H1 (cell line): ENCODE measurements around the gene RBM4. TPM values are rescaled to one million over a fixed set of nuclear protein-coding genes. Genes with fewer than 3 reads are reported as not detected.

ENCODE experiments used
- CTCF ChIA-PET: fragments of 300-600 bp; sonication (Branson Sonifier 250); formaldehyde crosslinking; loops from one replicate; lab custom pipeline; 2021; ENCODE audit not compliant: partially characterized antibody; lab: Charles Lee
- POLR2A ChIA-PET: fragments of 300-600 bp; sonication (Branson Sonifier 250); formaldehyde crosslinking; loops from one replicate; lab custom pipeline; 2021; ENCODE audit warnings: inconsistent platforms; ENCODE audit not compliant: partially characterized antibody; lab: Charles Lee
- DNase-seq, 2 experiments: peaks; one replicate each; pipeline versions ENCODE4 v3.0.0 to v3.0.0-alpha.2; 2010 to 2022; ENCODE audit warnings: low spot score in 2 of 2, low read depth in 1 of 2, mixed read lengths in 1 of 2
- FAIRE-seq: peaks from 2 replicates; lab custom pipeline; 2011; peaks lifted over from hg19 to GRCh38; lab: Jason Lieb, UNC
- H2AFZ ChIP-seq: 2 replicates; pipeline ENCODE4 v1.8.1; 2012; ENCODE audit warnings: low read length, inconsistent platforms
- H2AK5ac ChIP-seq: 2 replicates; pipeline ENCODE4 v1.6.1; 2013; ENCODE audit warnings: low read depth, low read length
- H2BK120ac ChIP-seq: replicated peaks from 2 replicates; pipeline ENCODE3; 2013; ENCODE audit warnings: low read depth, low read length, inconsistent platforms
- H2BK12ac ChIP-seq: 2 replicates; pipeline ENCODE4 v1.6.1; 2013; ENCODE audit warnings: low read depth, low read length
- H2BK15ac ChIP-seq: 2 replicates; pipeline ENCODE4 v1.6.1; 2013; ENCODE audit warnings: low read length
- H2BK20ac ChIP-seq: 2 replicates; pipeline ENCODE4 v1.6.1; 2013; ENCODE audit warnings: low read length
- H2BK5ac ChIP-seq: 2 replicates; pipeline ENCODE4 v1.6.1; 2013; ENCODE audit warnings: low read depth, low read length
- H3K14ac ChIP-seq: 2 replicates; pipeline ENCODE4 v1.6.1; 2013; ENCODE audit warnings: inconsistent platforms; ENCODE audit not compliant: insufficient read length
- H3K18ac ChIP-seq: 2 replicates; pipeline ENCODE4 v1.6.1; 2013; ENCODE audit warnings: low read length; ENCODE audit errors: extremely low read depth
- H3K23ac ChIP-seq: 2 replicates; pipeline ENCODE4 v1.6.1; 2013; ENCODE audit warnings: inconsistent platforms; ENCODE audit not compliant: insufficient read length
- H3K23me2 ChIP-seq: 2 replicates; pipeline ENCODE4 v1.6.1; 2013; ENCODE audit warnings: low read depth, low read length
- H3K27ac ChIP-seq: 2 replicates; pipeline ENCODE4 v1.6.1; 2011; ENCODE audit warnings: low read depth, low read length, inconsistent platforms
- H3K27me3 ChIP-seq, 4 experiments: replicated peaks in 1 of 4; 1 replicate in 1 of 4; 2 replicates in 3 of 4; pipeline versions ENCODE4 v1.6.1 to v1.8.1; 2011 to 2013; ENCODE audit warnings: low read length in 3 of 4, mild to moderate bottlenecking in 3 of 4, inconsistent platforms in 2 of 4, mixed read lengths in 2 of 4, moderate library complexity in 1 of 4; ENCODE audit not compliant: control insufficient read depth in 3 of 4, insufficient read depth in 3 of 4; ENCODE audit errors: extremely low read depth in 1 of 4
- H3K36me3 ChIP-seq, 4 experiments: 2 replicates each; pipeline versions ENCODE4 v1.6.1 to v1.8.1; 2011 to 2013; ENCODE audit warnings: mild to moderate bottlenecking in 4 of 4, low read length in 3 of 4, moderate library complexity in 2 of 4, control low read depth in 1 of 4, inconsistent platforms in 1 of 4; ENCODE audit not compliant: insufficient read depth in 4 of 4, control insufficient read depth in 2 of 4
- H3K4ac ChIP-seq: replicated peaks from 2 replicates; pipeline ENCODE3; 2013; ENCODE audit warnings: low read length, low read depth, mixed read lengths, inconsistent platforms; ENCODE audit not compliant: insufficient read length
- H3K4me1 ChIP-seq, 4 experiments: replicated peaks in 1 of 4; 1 replicate in 1 of 4; 2 replicates in 3 of 4; pipeline versions ENCODE4 v1.6.1 to v1.8.1; 2011 to 2013; ENCODE audit warnings: low read length in 3 of 4, inconsistent platforms in 2 of 4, mixed read lengths in 1 of 4; ENCODE audit not compliant: insufficient read depth in 4 of 4, control insufficient read depth in 3 of 4
- H3K4me2 ChIP-seq, 2 experiments: 2 replicates each; pipeline versions ENCODE4 v1.6.1 to v1.8.1; 2011 to 2013; ENCODE audit warnings: low read depth in 2 of 2, low read length in 2 of 2, control low read depth in 1 of 2, inconsistent platforms in 1 of 2, mild to moderate bottlenecking in 1 of 2; ENCODE audit not compliant: insufficient read depth in 1 of 2
- H3K4me3 ChIP-seq, 4 experiments: fragments of 200-600, 300-600 bp in 1 of 4; sonication (generic), shearing (Covaris generic), sonication (Bioruptor Twin) in 1 of 4; 2 replicates each; pipeline versions ENCODE4 v1.5.1 to v1.8.1; 2011 to 2016; ENCODE audit warnings: low read length in 4 of 4, low read depth in 3 of 4, control low read depth in 2 of 4, inconsistent platforms in 2 of 4, mild to moderate bottlenecking in 2 of 4, mixed read lengths in 1 of 4, moderate library complexity in 1 of 4; ENCODE audit not compliant: insufficient read depth in 2 of 4; ENCODE audit errors: extremely low read depth in 1 of 4
- H3K56ac ChIP-seq: replicated peaks from 2 replicates; pipeline ENCODE3; 2013; ENCODE audit warnings: low read depth, mild to moderate bottlenecking, mixed read lengths, low read length, inconsistent platforms; ENCODE audit not compliant: insufficient read length
- H3K79me1 ChIP-seq: 2 replicates; pipeline ENCODE4 v1.6.1; 2013; ENCODE audit warnings: low read depth, low read length, control low read depth
- H3K79me2 ChIP-seq, 2 experiments: 2 replicates each; pipeline versions ENCODE4 v1.6.1 to v1.8.1; 2012 to 2013; ENCODE audit warnings: low read length in 2 of 2, mild to moderate bottlenecking in 2 of 2, inconsistent platforms in 1 of 2; ENCODE audit not compliant: insufficient read depth in 2 of 2, control insufficient read depth in 1 of 2
- H3K9ac ChIP-seq, 4 experiments: replicated peaks in 1 of 4; 1 replicate in 1 of 4; 2 replicates in 3 of 4; pipeline versions ENCODE4 v1.6.1 to v1.8.1; 2011 to 2013; ENCODE audit warnings: low read depth in 3 of 4, low read length in 3 of 4, control low read depth in 2 of 4, mild to moderate bottlenecking in 2 of 4, moderate library complexity in 2 of 4, inconsistent platforms in 1 of 4; ENCODE audit errors: extremely low read depth in 1 of 4
- H3K9me3 ChIP-seq, 2 experiments: 2 replicates each; pipeline versions ENCODE4 v1.6.1 to v1.8.1; 2012 to 2013; ENCODE audit warnings: mild to moderate bottlenecking in 2 of 2, moderate library complexity in 2 of 2, control low read depth in 1 of 2, inconsistent platforms in 1 of 2, low read depth in 1 of 2, low read length in 1 of 2, mixed read lengths in 1 of 2; ENCODE audit not compliant: insufficient read depth in 2 of 2
- H4K20me1 ChIP-seq, 2 experiments: replicated peaks in 1 of 2; 2 replicates each; pipeline versions ENCODE3 to v1.8.1; 2011 to 2013; ENCODE audit warnings: inconsistent platforms in 2 of 2, low read length in 2 of 2, mild to moderate bottlenecking in 1 of 2; ENCODE audit not compliant: insufficient read depth in 2 of 2, control insufficient read depth in 1 of 2
- H4K5ac ChIP-seq: 2 replicates; pipeline ENCODE4 v1.6.1; 2013; ENCODE audit warnings: low read length, low read depth, mixed read lengths, inconsistent platforms; ENCODE audit not compliant: insufficient read length
- H4K8ac ChIP-seq: 2 replicates; pipeline ENCODE4 v1.8.0; 2013; ENCODE audit warnings: mild to moderate bottlenecking, moderate library complexity, low read length, inconsistent platforms; ENCODE audit not compliant: insufficient read depth; ENCODE audit errors: extremely low read depth
- H4K91ac ChIP-seq: replicated peaks from 2 replicates; pipeline ENCODE3; 2013; ENCODE audit warnings: low read length, mixed read lengths, inconsistent platforms; ENCODE audit not compliant: insufficient read length
- EZH2 ChIP-seq: fragments of 200-600 bp; sonication (generic); IDR thresholded peaks from 2 replicates; pipeline ENCODE4 v1.7.1; 2012; ENCODE audit warnings: low read depth, mild to moderate bottlenecking, moderate library complexity, low read length, inconsistent platforms; ENCODE audit not compliant: severe bottlenecking
- NANOG ChIP-seq: IDR thresholded peaks from 2 replicates; pipeline ENCODE4 v1.6.1; 2011; ENCODE audit warnings: low read length, low read depth, mild to moderate bottlenecking, inconsistent platforms; ENCODE audit not compliant: insufficient read depth, poor library complexity, severe bottlenecking
- NRF1 ChIP-seq: IDR thresholded peaks from 2 replicates; pipeline ENCODE4 v1.6.1; 2011; ENCODE audit warnings: mild to moderate bottlenecking, low read depth, low read length, improper control_type of control experiment
- WGBS, 2 experiments: shearing (Covaris generic) in 1 of 2; methylation state at CpG; one replicate each; pipeline versions ENCODE4 v1.1.6 to v1.1.7; 2013 to 2015; ENCODE audit warnings: low lambda C conversion rate in 2 of 2, mixed read lengths in 2 of 2, inconsistent platforms in 1 of 2, low coverage in 1 of 2, missing lambda C conversion rate in 1 of 2; ENCODE audit not compliant: insufficient replicate concordance in 2 of 2, insufficient coverage in 1 of 2, insufficient read length in 1 of 2; ENCODE audit errors: extremely low coverage in 1 of 2, missing lambda C conversion rate in 1 of 2; 5-methylcytosine and 5-hydroxymethylcytosine counted together
- polyA plus RNA-seq, 7 experiments: library from polyadenylated mRNA; depleted of rRNA in 3 of 7; stranded (reverse) in 5 of 7; unstranded in 2 of 7; fragments of >200 nt in 5 of 7; fragments of 200-250 nt in 2 of 7; gene quantifications; 1 replicate in 5 of 7; 2 replicates in 1 of 7; 4 replicates in 1 of 7; pipeline versions ENCODE4 v1.2.1 to v1.2.3, GENCODE V29; 2011 to 2013; ENCODE audit warnings: missing spikeins in 2 of 7, mixed read lengths in 2 of 7
- total RNA-seq: library from RNA; stranded (reverse); fragmentation: NEBNext Ultra II Directional; extraction: Animal tissue kit (Norgen Biotek cat#: 25700); gene quantifications from 2 replicates; pipeline ENCODE4 v1.2.1, GENCODE V29; 2021

Gene RBM4
- total and polyA plus RNA-seq, 2 of the 8 experiments (the other 6 are each of a cell fraction or from before 2014, with no cell fraction given), result 192 to 330 TPM

- Histone ChIP-seq H4K91ac (no peak overlapping the region), H2BK15ac (no peak overlapping the region), H3K23ac (no peak overlapping the region), H3K4me3 (no peak overlapping the region), H3K4ac (no peak overlapping the region), H3K18ac (no peak overlapping the region), H2BK5ac (no peak overlapping the region), H2BK12ac (no peak overlapping the region), H2BK120ac (no peak overlapping the region), H3K9me3 (no peaks in the 10 kb centered on the region), H3K27me3 (no peaks in the 10 kb centered on the region), H4K20me1 (peaks cover 0 to 7% of the 10 kb centered on the region in 2 experiments), H3K79me2 (no peaks in the 10 kb centered on the region), H3K9ac (no peak overlapping the region), H3K4me1 (peaks cover 0 to 3% (median 1%) of the 10 kb centered on the region in 4 experiments; a peak in 2 of 7 replicates), H2BK20ac (no peak overlapping the region), H3K4me2 (no peak overlapping the region), H2AK5ac (no peak overlapping the region), H4K5ac (no peak overlapping the region), H3K36me3 (peaks cover 33 to 62% (median 56%) of the 10 kb centered on the region in 4 experiments), H3K23me2 (no peaks in the 10 kb centered on the region), H3K27ac (no peak overlapping the region), H4K8ac (no peak overlapping the region), H3K79me1 (no peaks in the 10 kb centered on the region), H3K14ac (no peak overlapping the region), H2AFZ (no peak overlapping the region), H3K56ac (no peak overlapping the region)
- FAIRE-seq (no peak), DNase-seq (no peak)
- CTCF ChIA-PET, result interaction anchor here (0.5 to 7.5 kb wide), 8 partner anchors 14 to 159 kb away, joined by 3 to 90 read pairs (median 4); partner anchors contain the start of gene RCE1
- POLR2A ChIA-PET, result interaction anchor here (1.0 to 1.6 kb wide), 2 partner anchors 13 to 128 kb away, joined by 3 to 4 read pairs; no protein-coding TSS in a partner anchor
- TF ChIP-seq NRF1 (no peak), EZH2 (no peak), NANOG (no peak)
- WGBS, 2 experiments, result 94% methylated on average over 20 of the region's 20 CpGs; no CpG with 5 or more reads in 1 of the 2 experiments
Observed at GRCh38 chr11:66692871-66693331, 54.4 kb downstream of the RBM4 start.
